Measurements from ENCODE around the gene CACNB4. TPM values are rescaled to one million over a fixed set of nuclear protein-coding genes. Genes with fewer than 3 reads are reported as not detected.

CACNB4 gene
- total RNA-seq, 4 donors from 2014 or later, result 3.5 to 4.8 (median 4.3) TPM

DNA sequence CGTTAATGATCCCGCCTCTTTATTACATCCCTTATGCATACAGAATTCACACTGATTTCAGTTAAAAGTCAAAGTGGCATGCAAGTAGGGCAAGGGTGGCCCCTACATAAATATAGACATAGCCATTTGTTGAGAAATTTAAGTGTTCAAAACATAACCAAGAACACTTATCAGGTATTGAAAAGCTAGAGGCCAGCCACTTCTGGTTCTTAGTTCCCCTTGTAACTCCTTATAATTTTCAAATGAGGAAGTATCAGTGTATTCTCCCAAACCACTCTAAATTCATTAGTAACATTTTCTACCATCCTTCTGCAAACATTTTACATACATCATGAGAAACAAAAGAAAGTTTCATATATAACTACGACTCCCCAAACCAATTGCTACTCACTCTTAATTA is 264.9 kb downstream of the CACNB4 start:
- no peak for TF ChIP-seq POLR2A (IDR thresholded peaks at IDR 0.05)
- Histone ChIP-seq H3K27ac (no peak overlapping the region), H3K36me3 (no peaks in the 10 kb centered on the region), H3K4me3 (no peak overlapping the region), H3K27me3 (no peaks in the 10 kb centered on the region), H3K4me1 (peaks cover 0 to 3% (median under 1%) of the 10 kb centered on the region in 4 donors), H3K9me3 (no peaks in the 10 kb centered on the region)
- WGBS, 2 donors, result 72 to 84% methylated on average over 3 of the region's 3 CpGs
- DNase-seq (ENCODE audit: low spot score in 2 of 2), result no peak

DNA sequence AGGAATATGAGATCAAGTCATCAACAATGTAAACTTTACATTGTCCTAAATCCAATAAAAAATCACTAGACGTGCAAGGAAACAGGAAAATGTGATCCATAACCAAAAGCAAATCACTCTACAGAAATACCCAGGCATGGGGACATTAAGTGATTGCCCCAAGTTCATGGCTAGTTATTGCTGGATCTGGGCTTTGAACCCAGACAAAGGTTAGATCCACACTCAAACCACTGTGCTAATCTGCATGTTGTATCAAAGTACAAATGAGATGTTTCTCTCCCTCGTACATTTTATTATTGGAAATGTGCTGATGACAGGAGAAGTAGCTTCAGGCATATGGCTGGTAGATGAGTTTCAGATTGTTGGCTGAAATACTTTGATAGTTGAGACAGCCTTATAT is 267.9 kb downstream of the CACNB4 start:
- Histone ChIP-seq H3K27ac (no peak overlapping the region), H3K9me3 (no peaks in the 10 kb centered on the region), H3K4me1 (peaks cover 0 to 18% (median 3%) of the 10 kb centered on the region in 4 donors), H3K27me3 (no peaks in the 10 kb centered on the region), H3K4me3 (no peak overlapping the region), H3K36me3 (no peaks in the 10 kb centered on the region)
- no peak for DNase-seq (ENCODE audit: low spot score in 2 of 2)
- WGBS, 2 donors, result 85 to 88% methylated on average over 2 of the region's 2 CpGs
- TF ChIP-seq POLR2A (IDR thresholded peaks at IDR 0.05) (no peak), EP300 (IDR thresholded peaks at IDR 0.05) (no peak)
- TF ChIP-seq, protein P1, sequence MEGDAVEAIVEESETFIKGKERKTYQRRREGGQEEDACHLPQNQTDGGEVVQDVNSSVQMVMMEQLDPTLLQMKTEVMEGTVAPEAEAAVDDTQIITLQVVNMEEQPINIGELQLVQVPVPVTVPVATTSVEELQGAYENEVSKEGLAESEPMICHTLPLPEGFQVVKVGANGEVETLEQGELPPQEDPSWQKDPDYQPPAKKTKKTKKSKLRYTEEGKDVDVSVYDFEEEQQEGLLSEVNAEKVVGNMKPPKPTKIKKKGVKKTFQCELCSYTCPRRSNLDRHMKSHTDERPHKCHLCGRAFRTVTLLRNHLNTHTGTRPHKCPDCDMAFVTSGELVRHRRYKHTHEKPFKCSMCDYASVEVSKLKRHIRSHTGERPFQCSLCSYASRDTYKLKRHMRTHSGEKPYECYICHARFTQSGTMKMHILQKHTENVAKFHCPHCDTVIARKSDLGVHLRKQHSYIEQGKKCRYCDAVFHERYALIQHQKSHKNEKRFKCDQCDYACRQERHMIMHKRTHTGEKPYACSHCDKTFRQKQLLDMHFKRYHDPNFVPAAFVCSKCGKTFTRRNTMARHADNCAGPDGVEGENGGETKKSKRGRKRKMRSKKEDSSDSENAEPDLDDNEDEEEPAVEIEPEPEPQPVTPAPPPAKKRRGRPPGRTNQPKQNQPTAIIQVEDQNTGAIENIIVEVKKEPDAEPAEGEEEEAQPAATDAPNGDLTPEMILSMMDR (IDR thresholded peaks at IDR 0.05), result no peak

DNA sequence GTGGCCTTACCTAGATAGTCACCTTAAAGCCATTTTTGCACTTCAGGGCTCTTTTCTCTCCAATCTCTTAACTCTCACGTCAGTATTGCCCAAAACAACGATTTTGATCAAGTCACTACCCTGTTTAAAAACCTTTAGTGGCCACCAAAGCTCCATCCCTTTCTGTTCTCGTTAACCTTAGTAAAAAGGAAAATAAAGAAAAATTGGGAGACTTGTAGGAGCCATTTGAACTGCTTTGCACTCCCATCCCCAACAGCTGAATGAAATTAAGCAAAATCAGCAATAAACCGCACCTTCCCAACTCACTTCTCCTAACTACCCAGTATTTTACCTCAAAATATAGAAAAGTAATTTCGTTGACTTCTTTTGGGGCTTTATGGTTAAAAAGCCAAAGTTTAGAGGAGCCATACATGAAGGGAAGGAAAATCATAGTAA is 269.9 kb downstream of the CACNB4 start:
- Histone ChIP-seq H3K27me3 (no peaks in the 10 kb centered on the region), H3K9me3 (no peaks in the 10 kb centered on the region), H3K4me1 (peaks cover 0 to 35% (median 8%) of the 10 kb centered on the region in 4 donors), H3K4me3 (peak overlapping the region; percentile 21 to 90 (median 73)), H3K36me3 (no peaks in the 10 kb centered on the region), H3K27ac (peak overlapping the region; percentile 82 to 90 (median 90))
- no peak for DNase-seq (ENCODE audit: low spot score in 2 of 2)
- 86% methylated on average over 5 of the region's 5 CpGs for WGBS, 2 donors
- TF ChIP-seq, protein P1 (IDR thresholded peaks at IDR 0.05), result no peak
- TF ChIP-seq POLR2A (IDR thresholded peaks at IDR 0.05) (no peak), EP300 (IDR thresholded peaks at IDR 0.05) (no peak)

DNA sequence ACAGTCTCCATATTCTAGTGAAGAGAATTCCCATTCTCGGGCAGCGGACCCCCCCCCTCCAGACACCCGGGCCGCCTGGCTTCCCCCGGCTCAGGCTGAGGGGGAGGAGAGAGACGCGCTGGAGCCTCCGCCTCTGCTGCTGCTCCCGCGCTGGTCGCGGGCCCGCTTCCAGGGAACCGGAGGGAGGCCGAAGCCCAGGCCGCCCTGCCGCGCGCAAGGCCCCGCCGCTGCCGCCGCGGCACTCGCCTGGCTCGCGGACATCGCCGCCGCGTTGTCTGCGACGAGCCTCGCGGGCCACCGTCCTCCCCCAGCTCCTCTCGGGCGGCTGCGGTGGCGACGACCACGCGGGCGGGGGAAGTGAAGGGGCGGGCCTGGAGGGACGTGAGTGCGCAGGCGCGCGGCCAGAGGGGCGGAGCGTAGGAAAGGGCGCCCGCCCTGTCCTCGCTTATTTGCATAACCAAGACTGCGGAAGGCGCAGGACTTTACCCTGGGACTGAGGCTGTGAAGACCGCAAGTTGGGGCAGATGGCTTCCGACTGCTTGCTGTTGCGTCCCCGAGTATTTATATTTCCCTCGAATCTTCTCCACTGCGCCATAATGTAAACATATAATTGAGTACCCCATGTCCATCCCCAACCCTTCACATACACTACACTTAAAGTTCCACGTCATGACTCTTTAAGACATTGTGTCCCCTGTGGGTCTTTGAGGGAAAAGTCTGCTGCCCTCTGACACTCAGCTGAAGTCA is 270.5 kb downstream of the CACNB4 start, which contains the start of gene ARL5A:
Gene ARL5A, minus strand, starts transcription at position 279 of the 747 bp plus-strand sequence. Its CDS starts 245 bp downstream, at position 34.
- peak in 1 of 2 donors; percentile 92 for TF ChIP-seq EP300 (IDR thresholded peaks at IDR 0.05)
- TF ChIP-seq, protein P1 (IDR thresholded peaks at IDR 0.05), result peak in 1 of 5 experiments; percentile 36
- peak; percentile 69 to 87 for TF ChIP-seq POLR2A (IDR thresholded peaks at IDR 0.05)
- 0% methylated on average over 11 to 20 of the region's 64 CpGs for WGBS, 2 donors
- peak; percentile 88 to 90 for DNase-seq (ENCODE audit: low spot score in 2 of 2)
- Histone ChIP-seq H3K27me3 (no peaks in the 10 kb centered on the region), H3K27ac (peak within 1 kb of the TSS; percentile 82 to 90 (median 90)), H3K36me3 (no peaks in the 10 kb centered on the region), H3K4me3 (peak within 1 kb of the TSS; percentile 72 to 99 (median 82)), H3K9me3 (no peaks in the 10 kb centered on the region), H3K4me1 (peaks cover 0 to 41% (median 11%) of the 10 kb centered on the region in 4 donors)

DNA sequence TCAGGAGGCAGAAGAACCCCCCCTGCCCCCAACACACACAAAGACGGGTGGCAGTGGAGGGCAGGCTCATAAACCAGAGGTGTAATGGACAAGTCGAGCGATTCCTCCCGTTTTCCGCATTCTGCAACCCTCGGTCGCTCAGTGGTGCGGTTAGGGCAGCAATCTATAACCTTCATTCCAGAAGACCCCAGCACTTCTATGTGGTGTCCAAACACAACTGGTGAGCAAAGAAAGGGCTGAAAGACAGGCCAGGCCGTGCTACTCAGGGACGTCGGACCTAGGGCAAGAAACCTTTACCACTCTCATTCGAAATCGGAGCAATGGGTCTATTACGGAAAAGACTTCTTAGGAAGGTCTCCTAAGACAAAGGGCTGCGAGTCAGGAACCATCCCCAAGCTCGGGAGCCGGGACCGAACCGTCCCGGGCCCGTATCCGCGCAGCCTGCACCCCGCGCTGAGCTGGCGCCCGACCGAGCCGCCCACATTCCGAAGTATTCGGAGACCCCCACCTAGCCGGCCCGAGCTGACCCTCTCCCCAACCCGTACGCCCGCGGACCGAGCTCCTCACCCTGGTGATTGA is 271.2 kb downstream of the CACNB4 start:
- TF ChIP-seq EP300 (IDR thresholded peaks at IDR 0.05), result no peak
- no peaks in the 10 kb centered on the region for H3K27me3 ChIP-seq
- no peaks in the 10 kb centered on the region for H3K9me3 ChIP-seq
- no peaks in the 10 kb centered on the region for H3K36me3 ChIP-seq
- peak overlapping the region; percentile 72 to 99 (median 82) for H3K4me3 ChIP-seq
- peak overlapping the region; percentile 82 to 90 (median 90) for H3K27ac ChIP-seq
- DNase-seq (ENCODE audit: low spot score in 2 of 2), result peak in 1 of 2 donors; percentile 25
- WGBS, 2 donors, result 0% methylated on average over 15 to 36 of the region's 38 CpGs
- H3K4me1 ChIP-seq, result peaks cover 0 to 47% (median 11%) of the 10 kb centered on the region in 4 donors

DNA sequence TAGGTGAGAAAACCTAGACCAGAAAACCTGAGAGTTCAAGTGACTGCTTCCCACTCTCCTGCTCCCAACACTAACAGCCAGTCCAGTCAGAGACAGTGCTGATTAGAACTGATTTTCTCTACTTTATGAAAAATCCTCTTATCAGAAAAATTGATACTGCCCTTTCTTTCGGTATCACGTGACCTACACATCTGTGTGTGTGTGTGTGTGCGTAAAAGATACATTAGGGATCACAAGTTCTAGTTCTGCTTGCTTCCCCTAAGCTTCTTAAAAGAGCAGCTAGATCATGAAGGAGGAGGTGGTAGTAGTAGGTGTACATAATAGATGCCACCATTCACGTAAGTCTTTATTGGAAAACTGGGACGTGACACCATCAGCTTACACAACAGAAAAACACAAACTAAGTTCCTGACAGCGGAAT is 272.1 kb downstream of the CACNB4 start:
- peak overlapping the region in 3 of 4 donors; percentile 82 to 90 (median 89) for H3K27ac ChIP-seq
- no peaks in the 10 kb centered on the region for H3K9me3 ChIP-seq
- no peak for TF ChIP-seq EP300 (IDR thresholded peaks at IDR 0.05)
- no peak for TF ChIP-seq POLR2A (IDR thresholded peaks at IDR 0.05)
- TF ChIP-seq, protein P1 (IDR thresholded peaks at IDR 0.05), result no peak
- WGBS, 2 donors, result 27 to 40% methylated on average over 6 of the region's 6 CpGs
- peak overlapping the region; percentile 72 to 99 (median 82) for H3K4me3 ChIP-seq
- H3K4me1 ChIP-seq, result peaks cover 0 to 53% (median 16%) of the 10 kb centered on the region in 4 donors
- peak in 1 of 2 donors; percentile 11 for DNase-seq (ENCODE audit: low spot score in 2 of 2)
- H3K27me3 ChIP-seq, result no peaks in the 10 kb centered on the region
- no peaks in the 10 kb centered on the region for H3K36me3 ChIP-seq

Data from tibial nerve (tissue), 4 donors.